Astrocyte of the spinal cord (primary cell): ENCODE results near the gene TMEM245.

ENCODE experiments used
- DNase-seq: peaks from one replicate; pipeline ENCODE4 v3.0.0; 2011; ENCODE audit warnings: low read depth, low spot score
- H3K4me3 ChIP-seq: 2 replicates; pipeline ENCODE4 v1.5.1; 2011; ENCODE audit warnings: low read depth, mild to moderate bottlenecking, low read length, moderate library complexity
- CTCF ChIP-seq: IDR thresholded peaks from 2 replicates; pipeline ENCODE4 v1.5.1; 2012; ENCODE audit warnings: low read depth, mild to moderate bottlenecking, low read length, inconsistent platforms
- in situ Hi-C: cut with HindIII; loops from 2 replicates; pipeline ENCODE4 v1.10.0; 2017; ENCODE audit warnings: low sequenced_read_pairs

TMEM245 gene

GRCh38 chr9:109124121-109124520, 4.4 kb upstream of the TMEM245 start:
- in situ Hi-C loops: no loop called here
- no peak overlapping the region for H3K4me3 ChIP-seq
- DNase-seq: no peak
- no peak for TF ChIP-seq CTCF

DNA sequence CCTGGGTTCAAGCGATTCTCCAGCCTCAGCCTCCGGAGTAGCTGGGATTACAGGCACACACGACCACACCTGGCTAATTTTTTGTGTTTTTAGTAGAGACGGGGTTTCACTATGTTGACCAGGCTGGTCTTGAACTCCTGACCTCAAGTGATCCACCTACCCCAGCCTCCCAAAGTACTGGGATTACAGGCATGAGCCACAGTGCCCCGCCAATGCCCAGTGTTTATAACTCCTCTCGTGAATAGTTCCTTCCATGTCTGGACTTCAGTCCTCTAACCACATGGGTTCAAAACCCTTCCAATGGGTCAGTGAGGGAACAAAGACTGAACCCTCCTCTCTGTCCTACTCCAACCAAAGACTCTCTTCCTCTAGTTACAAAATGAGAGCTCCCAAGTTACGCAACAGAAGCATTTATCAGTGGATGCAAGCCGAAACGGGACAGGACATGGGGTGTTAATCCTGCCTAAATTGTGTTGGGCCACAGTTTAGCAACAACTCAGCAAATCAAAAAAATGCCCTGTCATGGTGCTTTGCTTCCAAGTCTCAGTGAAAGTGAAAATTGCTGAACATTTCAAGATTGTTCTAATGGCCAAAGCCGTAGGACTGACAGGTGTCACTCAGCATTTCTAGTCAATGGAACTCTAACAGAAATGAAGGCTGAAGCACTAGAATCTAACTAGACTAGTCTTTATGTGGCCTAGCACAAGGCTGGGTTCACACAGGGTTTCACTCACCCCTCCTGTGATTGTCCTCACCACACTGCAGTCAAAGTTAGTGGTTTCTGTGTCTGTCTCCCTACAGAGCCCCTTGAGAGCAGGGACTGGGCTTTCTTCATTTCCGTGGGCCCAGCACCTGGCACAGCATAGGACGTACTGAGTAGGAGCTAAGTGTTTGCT, 3.2 kb upstream of the TMEM245 start:
- TF ChIP-seq CTCF: no peak
- in situ Hi-C loops: no loop called here
- no peak for DNase-seq
- H3K4me3 ChIP-seq: no peak overlapping the region

DNA sequence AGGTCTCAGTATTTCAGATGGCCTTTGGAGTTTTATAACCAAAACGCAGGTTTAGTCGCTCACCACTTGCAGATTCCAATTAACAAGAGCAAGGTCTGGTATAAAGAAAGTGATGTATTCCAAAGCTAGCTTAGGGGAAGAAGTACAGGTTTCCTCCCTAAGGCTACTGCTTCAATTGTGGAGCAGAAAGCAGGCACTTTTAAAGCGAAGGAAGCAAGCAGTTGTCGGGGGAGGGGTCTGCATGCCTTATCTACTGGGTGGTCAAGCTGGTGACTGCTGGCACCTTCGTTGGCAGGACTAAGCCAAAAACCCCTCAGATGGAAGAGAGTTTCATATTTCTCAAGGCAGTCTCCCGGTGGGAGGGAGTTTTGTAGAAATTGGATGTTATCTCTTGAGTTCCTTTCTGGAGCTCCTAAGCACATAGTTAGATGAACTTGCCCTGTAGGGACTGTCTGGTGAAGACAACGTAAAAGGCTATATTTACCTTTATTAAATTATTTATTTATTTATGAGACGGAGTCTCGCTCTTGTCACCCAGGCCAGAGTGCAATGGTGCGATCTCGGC, 1.6 kb upstream of the TMEM245 start:
- in situ Hi-C loops: no loop called here
- no peak overlapping the region for H3K4me3 ChIP-seq
- no peak for TF ChIP-seq CTCF
- DNase-seq: no peak

GRCh38 chr9:109120204-109120789, 550 bp upstream of the TMEM245 start:
- TF ChIP-seq CTCF: no peak
- H3K4me3 ChIP-seq: no peak overlapping the region
- in situ Hi-C loops: no loop called here
- DNase-seq: no peak

GRCh38 chr9:109118808-109119438, 824 bp downstream of the TMEM245 start:
- in situ Hi-C loops: no loop called here
- H3K4me3 ChIP-seq: peak overlapping the region; percentile 81
- peak; percentile 27 for DNase-seq
- no peak for TF ChIP-seq CTCF
